GDM1 (cell line): Measurements from ENCODE around the gene GAN.

Experiments used
- DNase-seq: peaks from one replicate; lab custom pipeline; 2025; lab: John Stamatoyannopoulos, UW

Gene GAN

GRCh38 chr16:81314603-81315270 lies at the start of gene GAN:
Gene GAN (plus strand): TSS chr16:81314962. CDS start chr16:81315114, 152 bp downstream.
- DNase-seq: peak; percentile 79

- DNase-seq: no peak
Observed at GRCh38 chr16:81265052-81265451, 49.7 kb upstream of the GAN start.

- DNase-seq: no peak
Observed at GRCh38 chr16:81265658-81266451, 48.9 kb upstream of the GAN start.

GRCh38 chr16:81266680-81267095 lies 48.1 kb upstream of the GAN start:
- DNase-seq: no peak

- no peak for DNase-seq
Observed at GRCh38 chr16:81268509-81268908, 46.3 kb upstream of the GAN start.

- no peak for DNase-seq
Observed at GRCh38 chr16:81273223-81273950, 41.4 kb upstream of the GAN start.

GRCh38 chr16:81275064-81275532 lies 39.7 kb upstream of the GAN start:
- DNase-seq: no peak

GRCh38 chr16:81275795-81276194 lies 39.0 kb upstream of the GAN start:
- no peak for DNase-seq

GRCh38 chr16:81276323-81276722 lies 38.4 kb upstream of the GAN start:
- DNase-seq: no peak

GRCh38 chr16:81277541-81278080 lies 37.2 kb upstream of the GAN start:
- DNase-seq: no peak

GRCh38 chr16:81278526-81278925 lies 36.2 kb upstream of the GAN start:
- no peak for DNase-seq

- DNase-seq: no peak
Observed at GRCh38 chr16:81279392-81279791, 35.4 kb upstream of the GAN start.

- no peak for DNase-seq
Observed at GRCh38 chr16:81280393-81280792, 34.4 kb upstream of the GAN start.

GRCh38 chr16:81283044-81283443 lies 31.7 kb upstream of the GAN start:
- no peak for DNase-seq

- no peak for DNase-seq
Observed at GRCh38 chr16:81284995-81285600, 29.7 kb upstream of the GAN start.

- DNase-seq: no peak
Observed at GRCh38 chr16:81286190-81286589, 28.6 kb upstream of the GAN start.

- DNase-seq: no peak
Observed at GRCh38 chr16:81291117-81291516, 23.6 kb upstream of the GAN start.

- no peak for DNase-seq
Observed at GRCh38 chr16:81292936-81293335, 21.8 kb upstream of the GAN start.

- DNase-seq: no peak
Observed at GRCh38 chr16:81293909-81294802, 20.6 kb upstream of the GAN start.

- no peak for DNase-seq
Observed at GRCh38 chr16:81296631-81297030, 18.1 kb upstream of the GAN start.

- no peak for DNase-seq
Observed at GRCh38 chr16:81307770-81308169, 7.0 kb upstream of the GAN start.
